Activated T-cell treated with anti-CD3 and anti-CD28 coated beads, Interleukin-2, amount 50 U/mL, for 4 hours (primary cell): ENCODE data around the gene EMC8. TPM values are rescaled to one million over a fixed set of nuclear protein-coding genes. Genes with fewer than 3 reads are reported as not detected.
"Not testable (repeated sequence)": the region's sequence is repeated elsewhere in the genome, so short reads cannot be mapped to it uniquely, and the experiment has no call there.

Source experiments
- ATAC-seq, 2 donors: fragments of 200-7000 bp; cut with Tn5 transposase; one replicate each; pipeline ENCODE4 v1.10.0; 2021
- DNase-seq: peaks from one replicate; pipeline ENCODE4 v3.0.0-alpha.2; 2020
- H3K27me3 Mint-ChIP-seq: one replicate; pipeline ENCODE4 v1.8.0; 2021; ENCODE audit warnings: low read depth, mixed read lengths
- H3K36me3 Mint-ChIP-seq: one replicate; pipeline ENCODE4 v1.8.0; 2022; ENCODE audit warnings: mixed read lengths; ENCODE audit not compliant: insufficient read depth
- H3K4me1 Mint-ChIP-seq: one replicate; pipeline ENCODE4 v1.8.0; 2021; ENCODE audit warnings: low read depth, mixed read lengths
- H3K4me3 Mint-ChIP-seq: one replicate; pipeline ENCODE4 v1.8.0; 2021; ENCODE audit warnings: mild to moderate bottlenecking, moderate library complexity, mixed read lengths
- H3K9me3 Mint-ChIP-seq: one replicate; pipeline ENCODE4 v1.8.0; 2021; ENCODE audit warnings: mixed read lengths
- total RNA-seq, 3 donors: library from RNA; stranded (reverse); gene quantifications; one replicate each; pipeline ENCODE4 v1.2.1, GENCODE V29; 2021

EMC8 gene
- total RNA-seq, 3 donors from 2014 or later, result 52.2 to 65.5 (median 62.2) TPM

- no peaks in the 10 kb centered on the region for H3K4me1 Mint-ChIP-seq
- no peak overlapping the region for H3K4me3 Mint-ChIP-seq
- no peaks in the 10 kb centered on the region for H3K36me3 Mint-ChIP-seq
- ATAC-seq, result no peak
- DNase-seq, result no peak
- H3K9me3 Mint-ChIP-seq, result no peaks in the 10 kb centered on the region
- peaks cover 9% of the 10 kb centered on the region for H3K27me3 Mint-ChIP-seq
These were observed 12.9 kb upstream of the EMC8 start for GRCh38 chr16:85812031-85812807.

- H3K9me3 Mint-ChIP-seq, result no peaks in the 10 kb centered on the region
- no peaks in the 10 kb centered on the region for H3K4me1 Mint-ChIP-seq
- H3K4me3 Mint-ChIP-seq, result no peak overlapping the region
- H3K36me3 Mint-ChIP-seq, result peaks cover 13% of the 10 kb centered on the region
- H3K27me3 Mint-ChIP-seq, result peaks cover 7% of the 10 kb centered on the region
- no peak for DNase-seq
- ATAC-seq, result no peak
These were observed 11.4 kb upstream of the EMC8 start for GRCh38 chr16:85810742-85811115.

- H3K27me3 Mint-ChIP-seq, result peaks cover 7% of the 10 kb centered on the region
- no peak overlapping the region for H3K4me3 Mint-ChIP-seq
- H3K36me3 Mint-ChIP-seq, result peaks cover 19% of the 10 kb centered on the region
- no peak for ATAC-seq
- H3K4me1 Mint-ChIP-seq, result no peaks in the 10 kb centered on the region
- DNase-seq, result no peak
- H3K9me3 Mint-ChIP-seq, result no peaks in the 10 kb centered on the region
These were observed 10.9 kb upstream of the EMC8 start for GRCh38 chr16:85810097-85810741.

- H3K9me3 Mint-ChIP-seq, result no peaks in the 10 kb centered on the region
- H3K36me3 Mint-ChIP-seq, result peaks cover 24% of the 10 kb centered on the region
- ATAC-seq (no peak), DNase-seq (no peak)
- no peaks in the 10 kb centered on the region for H3K4me1 Mint-ChIP-seq
- H3K4me3 Mint-ChIP-seq, result no peak overlapping the region
- peaks cover 7% of the 10 kb centered on the region for H3K27me3 Mint-ChIP-seq
These were observed 10.3 kb upstream of the EMC8 start for GRCh38 chr16:85809645-85810044.

DNA sequence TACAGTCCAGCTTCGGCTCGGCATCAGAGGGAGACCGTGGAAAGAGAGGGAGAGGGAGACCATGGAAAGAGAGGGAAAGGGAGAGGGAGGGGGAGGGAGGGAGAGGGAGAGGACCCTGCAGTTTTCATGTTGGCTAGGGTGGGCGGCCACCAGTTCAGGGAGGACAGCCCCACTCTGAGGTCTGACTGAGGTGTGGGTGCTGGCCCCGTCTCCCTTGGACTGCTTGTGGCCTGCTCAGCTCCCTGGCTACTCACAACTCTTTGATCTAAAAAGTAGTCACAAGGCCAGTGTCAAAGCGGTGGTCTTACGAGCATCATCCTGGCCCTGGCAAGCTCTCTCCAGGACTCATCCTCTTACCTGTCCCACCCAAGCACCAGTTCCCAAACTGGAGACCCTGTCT lies 9.6 kb upstream of the EMC8 start:
- ATAC-seq (no peak), DNase-seq (no peak)
- Mint-ChIP-seq H3K4me1 (peaks cover 1% of the 10 kb centered on the region), H3K27me3 (peaks cover 6% of the 10 kb centered on the region), H3K9me3 (no peaks in the 10 kb centered on the region), H3K36me3 (peaks cover 29% of the 10 kb centered on the region), H3K4me3 (no peak overlapping the region)

- H3K9me3 Mint-ChIP-seq, H3K4me3 Mint-ChIP-seq, H3K27me3 Mint-ChIP-seq, DNase-seq, H3K4me1 Mint-ChIP-seq, ATAC-seq: not testable (repeated sequence)
- peaks cover 37% of the 10 kb centered on the region for H3K36me3 Mint-ChIP-seq
These were observed 8.8 kb upstream of the EMC8 start for GRCh38 chr16:85808104-85808503.

- H3K27me3 Mint-ChIP-seq, DNase-seq, H3K9me3 Mint-ChIP-seq, H3K4me1 Mint-ChIP-seq, ATAC-seq, H3K4me3 Mint-ChIP-seq: not testable (repeated sequence)
- H3K36me3 Mint-ChIP-seq, result peaks cover 43% of the 10 kb centered on the region
These were observed 8.0 kb upstream of the EMC8 start for GRCh38 chr16:85807340-85807739.

DNA sequence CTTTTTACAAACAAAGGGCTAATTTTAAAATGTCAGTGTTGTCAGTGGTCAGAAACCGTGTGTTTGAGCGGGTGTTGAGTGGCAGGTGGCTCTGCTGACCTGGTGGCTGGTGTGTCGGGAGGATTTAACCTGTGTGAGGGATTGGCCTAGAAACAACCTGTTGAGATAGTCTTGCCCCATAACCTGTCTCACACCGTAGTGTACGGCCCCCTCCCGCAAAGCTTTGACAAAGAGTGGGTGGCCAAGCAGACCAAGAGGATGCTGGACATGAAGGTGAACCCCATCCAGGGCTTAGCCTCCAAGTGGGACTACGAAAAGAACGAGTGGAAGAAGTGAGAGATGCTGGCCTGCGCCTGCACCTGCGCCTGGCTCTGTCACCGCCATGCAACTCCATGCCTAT lies 7.2 kb upstream of the EMC8 start:
- H3K36me3 Mint-ChIP-seq, result peaks cover 50% of the 10 kb centered on the region
- no peak for ATAC-seq

DNA sequence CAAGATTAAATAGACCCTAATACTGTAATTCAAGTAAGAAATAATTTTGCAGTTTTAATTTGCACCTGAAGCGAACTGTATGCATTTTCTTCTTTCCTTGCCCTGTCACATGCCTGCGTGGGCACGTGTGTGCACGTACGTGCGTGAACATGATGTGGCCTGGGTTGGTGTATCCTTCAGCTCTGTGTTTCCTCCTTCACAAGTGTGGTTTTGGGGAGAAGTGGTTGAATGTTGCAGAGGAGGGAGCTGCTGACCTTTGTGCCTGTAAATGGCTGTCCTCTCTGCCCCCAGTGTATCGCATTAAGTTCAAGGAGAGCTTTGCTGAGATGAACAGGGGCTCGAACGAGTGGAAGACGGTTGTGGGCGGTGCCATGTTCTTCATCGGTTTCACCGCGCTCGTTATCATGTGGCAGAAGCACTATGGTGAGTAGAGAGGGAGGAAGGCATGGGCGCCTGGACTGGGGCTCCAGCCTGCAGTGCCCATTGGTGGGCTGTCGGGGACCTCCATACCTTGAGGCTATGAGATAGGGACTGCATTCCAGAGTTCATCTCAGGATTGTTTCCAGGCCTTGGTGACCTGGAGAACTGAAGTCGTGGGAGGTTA lies 6.2 kb upstream of the EMC8 start:
- DNase-seq (no peak), ATAC-seq (no peak)
- no peak overlapping the region for H3K4me3 Mint-ChIP-seq
- peaks cover 52% of the 10 kb centered on the region for H3K36me3 Mint-ChIP-seq
- H3K27me3 Mint-ChIP-seq, result no peaks in the 10 kb centered on the region
- peaks cover 25% of the 10 kb centered on the region for H3K4me1 Mint-ChIP-seq
- H3K9me3 Mint-ChIP-seq, result no peaks in the 10 kb centered on the region

More for the DNA sequence above, 7.2 kb upstream of the EMC8 start:
- Mint-ChIP-seq H3K4me3 (no peak overlapping the region), H3K27me3 (no peaks in the 10 kb centered on the region), H3K4me1 (peaks cover 15% of the 10 kb centered on the region), H3K9me3 (no peaks in the 10 kb centered on the region)
- no peak for DNase-seq

GRCh38 chr16:85803570-85803969 lies 4.2 kb upstream of the EMC8 start:
- no peak overlapping the region for H3K4me3 Mint-ChIP-seq
- H3K27me3 Mint-ChIP-seq, result no peaks in the 10 kb centered on the region
- peaks cover 52% of the 10 kb centered on the region for H3K36me3 Mint-ChIP-seq
- ATAC-seq (no peak), DNase-seq (no peak)
- H3K4me1 Mint-ChIP-seq, result peaks cover 30% of the 10 kb centered on the region
- no peaks in the 10 kb centered on the region for H3K9me3 Mint-ChIP-seq

- DNase-seq (peak; percentile 27), ATAC-seq (peak; percentile 19 to 32)
- Mint-ChIP-seq H3K4me3 (peak overlapping the region; percentile 88), H3K27me3 (no peaks in the 10 kb centered on the region), H3K4me1 (peaks cover 53% of the 10 kb centered on the region), H3K36me3 (peaks cover 47% of the 10 kb centered on the region), H3K9me3 (no peaks in the 10 kb centered on the region)
These were observed 951 bp upstream of the EMC8 start for GRCh38 chr16:85800321-85800669.

DNA sequence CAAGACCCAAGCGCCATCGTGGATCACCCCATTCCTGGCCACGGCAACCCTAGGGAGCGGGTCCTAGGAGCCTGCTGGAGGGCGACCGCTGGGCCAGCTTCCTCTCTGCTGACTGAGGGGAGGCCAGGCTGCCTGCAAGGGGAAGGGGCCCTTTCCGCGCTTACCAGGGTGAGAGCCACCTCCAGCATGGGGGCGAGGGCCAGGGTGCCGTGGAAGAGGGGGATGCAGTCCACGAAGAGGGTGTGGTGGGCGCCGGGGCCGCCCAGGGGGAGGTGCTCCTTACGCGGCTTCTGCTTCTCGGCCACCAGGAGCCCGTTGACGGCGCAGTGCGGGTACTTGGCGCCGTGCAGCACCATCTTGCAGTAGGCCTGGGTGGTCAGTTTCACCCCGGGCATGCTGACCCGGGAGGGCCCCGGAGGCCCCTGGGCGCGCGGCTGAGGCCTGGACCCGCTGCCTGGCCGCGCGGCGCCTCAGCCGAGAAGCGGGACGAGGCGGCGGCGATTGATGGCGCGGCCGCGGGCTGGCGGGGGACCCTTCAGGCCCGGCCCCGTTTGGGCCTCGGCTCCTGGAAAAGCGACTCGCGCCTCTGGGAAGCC lies 345 bp downstream of the EMC8 start:
- no peaks in the 10 kb centered on the region for H3K9me3 Mint-ChIP-seq
- peaks cover 40% of the 10 kb centered on the region for H3K36me3 Mint-ChIP-seq
- no peak for DNase-seq

GRCh38 chr16:85798283-85798776 lies 1.0 kb downstream of the EMC8 start:
- H3K9me3 Mint-ChIP-seq, result no peaks in the 10 kb centered on the region
- H3K4me3 Mint-ChIP-seq, result peak overlapping the region; percentile 90
- H3K4me1 Mint-ChIP-seq, result peaks cover 50% of the 10 kb centered on the region
- peaks cover 33% of the 10 kb centered on the region for H3K36me3 Mint-ChIP-seq
- DNase-seq, result no peak
- no peak for ATAC-seq
- H3K27me3 Mint-ChIP-seq, result no peaks in the 10 kb centered on the region

More for the DNA sequence above, 345 bp downstream of the EMC8 start:
- Mint-ChIP-seq H3K4me3 (peak overlapping the region; percentile 90), H3K4me1 (peaks cover 55% of the 10 kb centered on the region), H3K27me3 (no peaks in the 10 kb centered on the region)
- peak; percentile 60 to 61 for ATAC-seq

DNA sequence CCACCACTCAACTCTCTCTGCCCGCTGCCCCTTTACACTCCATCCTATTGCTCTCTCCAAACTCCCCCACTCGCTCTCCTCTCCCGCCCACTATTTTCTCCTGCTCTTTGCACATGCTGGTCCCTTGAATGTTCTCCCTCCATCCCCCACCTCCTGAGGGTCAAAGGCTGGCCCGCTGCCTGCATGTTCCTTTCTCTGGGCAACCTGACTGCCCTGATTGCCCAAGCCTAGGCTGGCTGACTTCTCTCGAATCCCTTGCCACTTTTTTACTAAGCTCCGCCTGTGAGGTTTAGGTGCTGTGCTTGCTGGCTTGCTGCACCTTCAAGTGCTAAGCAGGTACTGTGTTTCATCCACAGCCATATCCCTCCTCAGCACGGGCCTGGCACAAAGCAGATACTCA lies 2.7 kb downstream of the EMC8 start:
- no peaks in the 10 kb centered on the region for H3K9me3 Mint-ChIP-seq
- DNase-seq, result no peak
- H3K36me3 Mint-ChIP-seq, result peaks cover 35% of the 10 kb centered on the region
- no peak for ATAC-seq
- H3K4me3 Mint-ChIP-seq, result no peak overlapping the region
- H3K4me1 Mint-ChIP-seq, result peaks cover 56% of the 10 kb centered on the region
- no peaks in the 10 kb centered on the region for H3K27me3 Mint-ChIP-seq
